Mammary epithelial cell (primary cell): ENCODE data around the gene PLXNB2.

Experiments used
- CTCF ChIP-seq, 2 donors: IDR thresholded peaks in 1 of 2; conservative IDR thresholded peaks in 1 of 2; 2 replicates each; pipeline ENCODE4 v1.5.1; 2011 to 2012; ENCODE audit warnings: inconsistent platforms in 2 of 2, low read length in 2 of 2, mild to moderate bottlenecking in 2 of 2, control low read depth in 1 of 2, low read depth in 1 of 2; ENCODE audit not compliant: insufficient read depth in 1 of 2; ENCODE audit errors: extremely low read depth in 1 of 2
- EZH2 ChIP-seq: IDR thresholded peaks from 2 replicates; pipeline ENCODE4 v1.6.1; 2012; ENCODE audit warnings: low read length, inconsistent platforms, borderline replicate concordance

DNA sequence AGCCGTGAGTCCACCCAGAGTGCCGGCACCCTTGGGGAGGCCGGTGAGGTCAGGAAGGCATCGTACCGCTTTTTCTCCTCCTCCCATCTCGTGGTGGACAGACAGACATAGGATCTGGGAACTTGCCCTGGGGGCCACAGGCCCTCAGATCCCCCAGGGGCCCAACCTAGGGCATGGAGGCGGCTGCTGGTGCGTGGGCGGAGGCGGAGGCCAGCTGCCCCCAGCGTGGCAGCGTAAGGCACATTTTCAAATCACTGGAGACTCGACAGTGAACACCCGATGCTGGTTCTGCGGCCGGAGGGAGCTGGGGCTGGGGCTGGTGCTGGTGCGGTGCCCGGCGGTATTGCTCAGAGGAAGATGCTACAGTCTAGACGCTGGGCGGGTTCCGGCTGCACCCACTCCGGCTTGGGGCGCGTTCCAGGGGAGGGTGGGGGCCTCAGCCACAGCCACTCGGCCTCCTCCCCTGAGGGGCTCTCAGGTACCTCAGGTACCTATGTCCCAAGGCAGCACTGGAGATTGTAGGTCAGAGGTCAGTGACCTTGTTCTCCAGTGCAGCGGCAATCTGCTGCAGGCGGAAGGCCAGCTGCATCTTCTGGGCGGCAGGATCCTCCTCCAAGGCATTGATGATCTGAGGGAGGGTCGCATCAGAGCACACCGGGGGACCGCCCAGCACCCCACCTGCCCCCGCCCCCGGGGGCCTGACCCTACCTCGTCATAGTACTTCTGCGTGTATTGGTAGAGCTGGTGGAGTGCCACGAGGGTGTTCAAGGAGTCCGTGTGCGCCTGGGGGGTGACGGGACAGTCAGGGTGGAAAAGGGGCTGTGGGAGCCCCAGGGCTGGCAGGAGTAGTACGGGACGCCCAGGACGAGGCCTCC is 32.0 kb downstream of the PLXNB2 start:
- no peak for TF ChIP-seq CTCF (conservative IDR thresholded peaks at IDR 0.05 in 1 of 2, IDR thresholded peaks at IDR 0.05 in 1 of 2; ENCODE audit: extremely low read depth in 1 of 2, insufficient read depth in 1 of 2, low read depth in 1 of 2, low read length in 2 of 2)
- no peak for TF ChIP-seq EZH2
